GM18907 (cell line): ENCODE measurements around the gene NHS.
"Not testable (repeated sequence)": the region's sequence is repeated elsewhere in the genome, so short reads cannot be mapped to it uniquely, and the experiment has no call there.

Experiments used
- ATAC-seq: cut with Tn5 transposase; IDR thresholded peaks from one replicate; pipeline ENCODE4 v1.9.1; 2021; ENCODE audit warnings: mild to moderate bottlenecking, moderate library complexity; ENCODE audit not compliant: unreplicated experiment

The NHS gene

GRCh38 chrX:17542123-17542522 is 167.1 kb downstream of the NHS start:
- ATAC-seq = no peak

GRCh38 chrX:17544821-17545220 is 169.8 kb downstream of the NHS start:
- no peak for ATAC-seq

GRCh38 chrX:17546356-17546755 is 171.4 kb downstream of the NHS start:
- no peak for ATAC-seq

- peak; percentile 76 for ATAC-seq
Measured at GRCh38 chrX:17547658-17548057, 172.7 kb downstream of the NHS start.

- no peak for ATAC-seq
Measured at GRCh38 chrX:17549107-17549651, 174.2 kb downstream of the NHS start.

- ATAC-seq = no peak
Measured at GRCh38 chrX:17550011-17550410, 175.0 kb downstream of the NHS start.

GRCh38 chrX:17552044-17552650 is 177.1 kb downstream of the NHS start:
- no peak for ATAC-seq

DNA sequence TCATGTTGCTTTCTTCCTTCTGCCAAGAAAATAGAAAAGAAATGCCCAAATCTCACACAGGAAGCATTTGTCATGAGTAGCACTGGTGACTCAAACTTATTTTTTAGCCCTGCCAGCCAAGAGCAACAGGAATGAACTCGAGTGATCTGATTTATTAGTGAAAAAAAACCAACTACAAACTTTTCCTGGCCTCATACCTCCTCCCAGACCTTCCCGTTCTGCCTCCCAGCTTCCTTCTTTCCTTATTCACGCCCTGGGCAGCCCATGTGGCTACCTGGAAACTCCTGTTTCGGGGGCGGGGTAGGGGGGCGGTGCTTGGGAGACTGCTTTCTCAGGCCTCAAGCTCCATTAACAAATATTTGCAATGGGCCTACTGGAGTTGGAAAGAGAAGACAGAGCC is 178.5 kb downstream of the NHS start:
- ATAC-seq = no peak

DNA sequence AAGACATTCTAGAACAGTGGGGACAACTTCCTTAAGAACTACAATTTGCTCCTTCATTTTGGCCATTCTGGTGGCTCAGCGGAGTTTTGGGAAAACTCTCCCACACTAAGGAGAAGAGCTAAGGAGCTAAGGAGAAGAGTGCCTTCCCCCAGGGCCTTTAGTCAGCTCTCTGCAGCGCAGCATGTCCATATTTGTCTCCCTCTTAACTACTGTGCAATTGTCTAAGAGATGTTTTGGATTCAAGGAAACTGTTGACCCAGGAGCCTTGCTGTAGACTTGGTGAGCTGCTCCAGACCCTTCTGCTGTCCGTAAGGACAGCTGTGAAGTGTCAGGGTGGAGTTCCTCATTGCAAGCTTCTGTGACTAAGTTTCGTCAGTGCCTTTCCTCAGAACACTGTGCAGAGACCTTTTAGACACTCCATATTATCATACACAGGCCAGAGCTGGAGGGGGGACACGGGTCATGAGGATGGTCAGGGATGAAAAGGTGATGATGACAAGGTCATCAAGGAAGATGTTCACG is 179.0 kb downstream of the NHS start:
- no peak for ATAC-seq

GRCh38 chrX:17554914-17555313 is 179.9 kb downstream of the NHS start:
- ATAC-seq = no peak

DNA sequence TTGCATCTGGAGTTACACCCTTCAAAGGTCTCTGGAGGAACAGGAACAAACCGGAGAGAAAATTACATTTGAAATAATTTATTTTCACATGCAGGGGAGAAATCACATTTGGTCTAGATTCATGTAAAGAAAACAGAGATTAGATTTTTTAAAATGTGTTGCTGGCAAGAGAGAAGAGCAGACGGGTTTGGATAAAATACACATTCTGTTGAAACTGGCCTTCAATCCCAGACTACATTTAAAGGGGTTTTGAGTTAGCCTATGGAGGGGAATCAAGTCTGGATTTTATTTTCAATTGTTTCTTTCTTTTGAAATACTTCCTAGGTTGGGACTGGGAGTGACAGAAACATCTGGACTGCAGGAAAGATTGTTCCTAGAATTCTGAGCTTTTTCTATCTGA is 180.8 kb downstream of the NHS start:
- ATAC-seq = no peak

GRCh38 chrX:17559728-17560379 is 184.9 kb downstream of the NHS start:
- ATAC-seq = no peak

DNA sequence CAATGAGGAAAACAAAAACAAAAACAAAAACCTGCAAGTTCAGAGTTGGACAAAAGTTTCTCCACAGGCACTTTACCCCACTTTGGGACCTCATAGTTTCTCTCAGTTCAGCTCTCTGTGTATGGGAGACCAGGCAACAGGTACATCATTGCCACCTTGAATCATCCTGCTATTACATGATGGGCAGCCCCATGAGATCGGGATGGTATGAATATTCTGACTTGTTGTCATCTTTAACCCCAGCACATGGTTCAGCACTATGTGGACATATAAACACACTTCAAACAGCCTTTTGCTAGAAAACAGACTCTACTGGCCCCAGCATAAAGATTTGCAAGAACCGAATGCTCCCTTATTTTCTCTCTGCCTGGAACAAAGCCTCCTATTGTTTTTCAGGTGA is 185.4 kb downstream of the NHS start:
- ATAC-seq = no peak

DNA sequence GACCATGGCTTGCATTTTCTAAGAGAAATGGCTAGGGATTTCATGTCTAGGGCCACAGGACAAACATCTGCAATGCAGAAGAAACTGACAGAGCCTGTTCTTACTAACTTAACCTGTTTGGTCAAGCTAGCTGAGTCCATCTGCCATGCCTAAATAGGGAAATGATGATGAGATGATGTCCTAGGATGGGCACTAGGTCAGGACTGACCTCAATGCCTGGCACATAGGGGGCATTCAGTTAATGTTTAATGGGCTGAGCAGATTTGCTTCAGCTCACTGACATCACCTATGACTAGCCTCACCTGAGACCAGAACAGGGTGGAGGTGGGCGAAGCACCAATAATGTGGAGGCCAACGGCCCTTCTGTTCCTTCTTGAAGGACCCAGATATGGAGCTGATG is 188.1 kb downstream of the NHS start:
- ATAC-seq = no peak

DNA sequence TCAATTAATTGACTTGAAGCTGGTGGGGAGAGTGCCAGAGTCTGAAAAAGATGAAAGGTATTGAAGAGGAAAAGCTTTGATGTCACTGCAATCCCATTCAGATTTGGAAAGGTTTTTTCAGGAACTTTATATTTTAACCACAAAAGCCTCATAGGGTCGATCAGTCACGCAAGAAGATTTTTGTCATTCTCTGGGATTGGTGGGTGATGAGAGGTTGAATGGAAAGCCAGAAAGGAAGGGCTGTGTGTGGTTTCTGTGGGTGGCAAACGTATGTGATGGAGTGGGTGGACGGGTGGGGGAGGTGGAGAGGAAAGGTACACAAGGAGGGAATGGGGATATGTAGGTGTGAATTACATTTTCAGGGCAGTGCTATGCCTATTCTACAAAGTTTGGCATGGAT is 188.5 kb downstream of the NHS start:
- no peak for ATAC-seq

- no peak for ATAC-seq
Measured at GRCh38 chrX:17564689-17565409, 189.8 kb downstream of the NHS start.

DNA sequence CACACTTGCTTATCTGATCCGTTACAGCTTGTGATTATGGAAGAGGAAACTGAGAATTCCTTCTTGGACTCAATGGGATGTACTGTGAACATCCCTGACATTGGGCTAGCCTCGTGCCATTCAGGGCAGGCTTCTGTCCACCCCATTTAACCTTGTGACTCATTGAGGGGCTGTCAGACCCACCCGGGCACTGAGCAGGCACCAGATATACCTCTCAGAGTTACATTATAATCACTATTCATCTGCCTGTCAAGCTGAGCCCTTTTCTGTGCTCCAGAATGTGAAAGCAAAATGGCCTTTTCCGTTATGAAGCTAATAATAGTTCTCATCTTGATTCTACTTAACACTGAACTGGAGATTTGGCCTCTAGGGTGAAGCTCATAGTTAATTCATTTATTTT is 191.7 kb downstream of the NHS start:
- no peak for ATAC-seq

DNA sequence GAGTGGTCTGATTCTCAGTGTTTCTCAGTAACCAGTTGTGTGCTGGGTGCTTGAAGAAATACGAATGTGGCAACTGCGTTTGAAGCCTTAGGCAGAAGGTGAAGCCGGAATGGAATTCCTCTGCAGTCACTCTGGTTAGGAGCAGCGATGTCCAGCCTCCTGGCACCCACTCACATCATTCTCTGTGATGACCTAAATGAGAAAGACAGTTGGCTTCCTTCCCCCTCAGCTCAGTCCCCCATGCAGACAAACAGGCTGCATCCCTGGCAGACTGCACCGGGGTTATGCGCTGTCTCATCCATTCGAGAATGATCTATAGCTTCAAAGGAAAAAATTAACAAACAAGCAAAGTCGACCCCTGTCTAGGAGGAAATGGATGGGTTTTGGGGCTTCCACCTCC is 192.2 kb downstream of the NHS start:
- no peak for ATAC-seq

DNA sequence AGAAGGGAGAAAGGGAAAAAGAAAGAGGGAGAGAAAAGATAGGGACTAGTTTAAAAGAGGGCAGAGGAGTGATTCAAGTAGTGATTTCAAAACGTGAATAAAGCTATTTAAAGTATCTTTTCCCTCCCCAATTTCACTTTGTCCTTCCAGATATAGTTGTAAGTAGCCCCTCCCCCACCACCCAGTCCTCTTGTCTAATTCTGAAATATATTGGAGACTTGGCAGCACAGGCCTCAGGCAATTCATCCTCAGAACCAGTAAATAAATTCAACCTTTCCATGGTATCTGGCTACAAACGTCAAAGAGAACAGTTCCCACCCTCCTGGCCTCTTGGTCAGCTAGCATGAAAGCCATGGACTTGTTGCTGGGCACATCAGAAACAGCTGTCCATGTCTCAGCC is 192.8 kb downstream of the NHS start:
- no peak for ATAC-seq

DNA sequence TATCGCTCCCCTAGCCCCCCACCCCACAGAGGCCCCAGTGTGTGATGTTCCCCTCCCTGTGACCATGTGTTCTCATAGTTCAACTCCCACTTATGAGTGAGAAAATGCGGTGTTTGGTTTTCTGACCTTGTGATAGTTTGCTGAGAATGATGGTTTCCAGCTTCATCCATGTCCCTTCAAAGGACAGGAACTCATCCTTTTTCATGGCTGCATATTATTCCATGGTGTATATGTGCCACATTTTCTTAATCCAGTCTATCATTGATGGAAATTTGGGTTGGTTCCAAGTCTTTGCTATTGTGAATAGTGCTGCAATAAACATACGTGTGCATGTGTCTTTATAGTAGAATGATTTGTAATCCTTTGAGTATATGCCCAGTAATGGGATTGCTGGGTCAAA is 193.8 kb downstream of the NHS start:
- ATAC-seq = not testable (repeated sequence)

- ATAC-seq = no peak
Measured at GRCh38 chrX:17579026-17579425, 204.0 kb downstream of the NHS start.
